Measurements from ENCODE around the gene PXMP4. TPM values are rescaled to one million over a fixed set of nuclear protein-coding genes. Genes with fewer than 3 reads are reported as not detected.

PXMP4 gene
- total RNA-seq, 3 donors from 2014 or later: 14.5 to 18.6 (median 18.2) TPM

- intact Hi-C loops (cut with DNase I, micrococcal nuclease): no loop called here
- TF ChIP-seq, protein P1, sequence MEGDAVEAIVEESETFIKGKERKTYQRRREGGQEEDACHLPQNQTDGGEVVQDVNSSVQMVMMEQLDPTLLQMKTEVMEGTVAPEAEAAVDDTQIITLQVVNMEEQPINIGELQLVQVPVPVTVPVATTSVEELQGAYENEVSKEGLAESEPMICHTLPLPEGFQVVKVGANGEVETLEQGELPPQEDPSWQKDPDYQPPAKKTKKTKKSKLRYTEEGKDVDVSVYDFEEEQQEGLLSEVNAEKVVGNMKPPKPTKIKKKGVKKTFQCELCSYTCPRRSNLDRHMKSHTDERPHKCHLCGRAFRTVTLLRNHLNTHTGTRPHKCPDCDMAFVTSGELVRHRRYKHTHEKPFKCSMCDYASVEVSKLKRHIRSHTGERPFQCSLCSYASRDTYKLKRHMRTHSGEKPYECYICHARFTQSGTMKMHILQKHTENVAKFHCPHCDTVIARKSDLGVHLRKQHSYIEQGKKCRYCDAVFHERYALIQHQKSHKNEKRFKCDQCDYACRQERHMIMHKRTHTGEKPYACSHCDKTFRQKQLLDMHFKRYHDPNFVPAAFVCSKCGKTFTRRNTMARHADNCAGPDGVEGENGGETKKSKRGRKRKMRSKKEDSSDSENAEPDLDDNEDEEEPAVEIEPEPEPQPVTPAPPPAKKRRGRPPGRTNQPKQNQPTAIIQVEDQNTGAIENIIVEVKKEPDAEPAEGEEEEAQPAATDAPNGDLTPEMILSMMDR (IDR thresholded peaks at IDR 0.05): no peak
- Histone ChIP-seq H3K4me3 (peak within 1 kb of the TSS; percentile 57), H3K36me3 (ENCODE audit: low read depth) (no peaks in the 10 kb centered on the region), H3K4me1 (ENCODE audit: low read depth) (peaks cover 23% of the 10 kb centered on the region), H3K9me3 (no peaks in the 10 kb centered on the region)
- peak; percentile 93 for ATAC-seq
- DNase-seq: peak; percentile 86 to 93 (median 90)
These were observed 45.6 kb downstream of the PXMP4 start, which contains the start of gene NECAB3 for GRCh38 chr20:33674294-33675135. NECAB3 (minus strand) TSS chr20:33674428; CDS start chr20:33674352, 76 bp downstream.

GRCh38 chr20:33673410-33674293 is 46.5 kb downstream of the PXMP4 start:
- Histone ChIP-seq H3K36me3 (ENCODE audit: low read depth) (no peaks in the 10 kb centered on the region), H3K4me1 (ENCODE audit: low read depth) (peaks cover 23% of the 10 kb centered on the region), H3K9me3 (no peaks in the 10 kb centered on the region), H3K4me3 (peak overlapping the region; percentile 57)
- peak; percentile 12 for ATAC-seq
- intact Hi-C loops (cut with DNase I, micrococcal nuclease): no loop called here
- TF ChIP-seq, protein P1 (IDR thresholded peaks at IDR 0.05): no peak
- DNase-seq: peak in 1 of 3 donors; percentile 48

DNA sequence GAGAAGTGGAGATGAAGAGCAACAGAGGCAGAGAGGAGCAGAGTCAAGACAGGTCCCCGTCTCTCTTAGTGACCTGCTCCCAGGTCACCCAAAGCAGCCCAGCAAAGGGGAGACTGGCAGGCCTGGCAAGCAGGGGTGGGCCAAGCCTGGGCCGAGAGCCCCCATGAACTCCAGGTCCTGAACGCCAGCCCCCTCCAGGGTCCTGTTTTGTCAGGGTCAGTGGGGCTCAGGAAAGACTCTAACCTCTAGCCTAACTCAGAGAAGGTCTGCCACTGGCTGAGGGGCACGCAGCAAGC is 47.0 kb downstream of the PXMP4 start:
- ATAC-seq (no peak), DNase-seq (peak in 1 of 3 donors; percentile 36)
- no peaks in the 10 kb centered on the region for H3K36me3 ChIP-seq (ENCODE audit: low read depth)
- intact Hi-C loops (cut with DNase I, micrococcal nuclease): no loop called here
- H3K4me1 ChIP-seq (ENCODE audit: low read depth): peaks cover 29% of the 10 kb centered on the region
- H3K9me3 ChIP-seq: no peaks in the 10 kb centered on the region
- TF ChIP-seq, protein P1 (IDR thresholded peaks at IDR 0.05): no peak
- no peak overlapping the region for H3K4me3 ChIP-seq

DNA sequence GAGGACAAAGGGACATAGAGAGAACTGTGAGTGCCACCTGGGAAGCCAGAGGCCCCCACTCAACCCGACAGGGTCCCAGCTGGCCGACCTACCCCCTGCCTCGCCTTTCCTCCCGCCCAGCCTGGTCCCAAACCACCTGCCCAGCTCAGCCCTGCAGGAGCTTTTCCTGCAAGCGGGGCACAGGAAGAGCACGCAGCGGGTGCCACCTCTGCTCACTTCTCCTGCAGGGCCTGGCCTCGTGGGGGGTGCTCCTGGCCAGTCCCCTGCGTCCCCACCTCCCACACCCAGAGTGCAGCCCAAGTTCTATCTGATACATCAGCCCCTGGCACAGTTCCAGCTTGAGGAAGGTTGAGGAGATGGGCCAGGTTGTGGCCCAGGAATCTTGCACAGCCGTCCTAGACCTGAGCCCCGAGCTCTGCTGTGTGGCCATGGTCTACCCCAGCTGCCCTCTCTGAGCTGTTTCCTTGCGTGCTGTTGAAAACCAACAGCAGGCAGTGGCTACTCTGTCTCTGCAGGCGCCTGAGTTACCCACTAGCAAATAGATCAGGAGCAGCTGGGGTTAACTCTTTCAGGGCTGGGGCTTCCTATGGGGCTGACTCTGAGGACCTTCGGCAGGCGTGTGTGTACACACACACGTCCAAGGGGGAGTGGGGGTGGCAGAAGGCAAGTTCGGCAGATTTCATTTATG is 47.5 kb downstream of the PXMP4 start:
- Histone ChIP-seq H3K9me3 (no peaks in the 10 kb centered on the region), H3K4me1 (ENCODE audit: low read depth) (peaks cover 33% of the 10 kb centered on the region), H3K36me3 (ENCODE audit: low read depth) (no peaks in the 10 kb centered on the region), H3K4me3 (no peak overlapping the region)
- ATAC-seq (no peak), DNase-seq (peak in 2 of 3 donors; percentile 40 to 57)
- intact Hi-C loops (cut with DNase I, micrococcal nuclease): no loop called here
- TF ChIP-seq, protein P1 (IDR thresholded peaks at IDR 0.05): no peak

DNA sequence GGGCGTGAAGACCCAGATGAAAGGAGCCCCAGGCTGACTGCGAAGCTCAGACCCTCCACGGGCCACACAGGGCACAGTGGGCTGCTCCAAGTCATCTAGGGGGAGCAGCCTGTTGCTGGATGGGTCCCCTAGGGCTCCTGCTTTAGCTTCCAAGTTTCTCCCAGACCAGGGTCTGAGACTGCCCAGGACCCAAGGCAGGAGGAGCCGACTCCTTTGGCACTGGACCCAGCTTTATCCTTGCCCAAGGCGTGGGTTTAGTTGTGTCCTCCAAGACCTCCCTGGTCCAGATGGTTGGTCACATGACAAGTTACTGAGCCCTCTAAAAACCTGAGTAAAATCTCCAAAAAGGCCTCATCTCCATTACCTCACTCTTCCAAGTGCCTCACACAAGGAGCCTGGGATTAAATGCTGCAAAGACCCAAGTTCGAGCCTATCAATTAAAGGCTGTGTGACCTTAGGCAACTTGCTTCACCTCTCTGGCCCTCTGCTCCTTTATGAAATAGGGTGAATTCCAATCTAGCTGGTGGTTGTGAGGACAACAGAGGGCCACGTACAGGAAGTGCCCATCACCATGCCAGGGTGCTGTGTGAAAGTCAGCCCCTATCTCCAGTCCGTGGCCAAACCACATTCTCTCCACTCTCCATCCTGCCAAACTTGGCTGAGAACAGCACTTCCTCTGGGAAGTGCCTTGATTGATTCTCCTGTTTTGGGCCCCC is 48.4 kb downstream of the PXMP4 start:
- H3K4me1 ChIP-seq (ENCODE audit: low read depth): peaks cover 33% of the 10 kb centered on the region

More for the DNA sequence above, 48.4 kb downstream of the PXMP4 start:
- TF ChIP-seq, protein P1 (IDR thresholded peaks at IDR 0.05): no peak
- ATAC-seq: no peak
- H3K9me3 ChIP-seq: no peaks in the 10 kb centered on the region
- no peak overlapping the region for H3K4me3 ChIP-seq
- no peaks in the 10 kb centered on the region for H3K36me3 ChIP-seq (ENCODE audit: low read depth)
- intact Hi-C loops (cut with DNase I, micrococcal nuclease): no loop called here
- DNase-seq: no peak

All from mucosa of descending colon (tissue), 3 donors.